ENCODE measurements around the gene CASP2. TPM values are rescaled to one million over a fixed set of nuclear protein-coding genes. Genes with fewer than 3 reads are reported as not detected.
"Not testable (repeated sequence)": the region's sequence is repeated elsewhere in the genome, so short reads cannot be mapped to it uniquely, and the experiment has no call there.

CASP2 gene
- total RNA-seq, 1 donor from 2014 or later: 9.4 TPM

- Histone ChIP-seq H3K4me1 (ENCODE audit: control insufficient read depth in 3 of 3, insufficient read depth in 3 of 3, low read length in 3 of 3) (peaks cover 15 to 45% (median 21%) of the 10 kb centered on the region in 3 donors), H3K27me3 (ENCODE audit: control insufficient read depth in 3 of 3, insufficient read depth in 3 of 3, low read length in 3 of 3) (no peaks in the 10 kb centered on the region), H3K9ac (ENCODE audit: low read depth in 1 of 3, low read length in 3 of 3) (peak overlapping the region; percentile 87 to 92 (median 90)), H3K27ac (ENCODE audit: low read depth, low read length) (peak overlapping the region; percentile 83), H3K36me3 (ENCODE audit: control insufficient read depth in 3 of 3, insufficient read depth in 3 of 3, low read length in 3 of 3) (peaks cover 15 to 23% (median 18%) of the 10 kb centered on the region in 3 donors), H3K4me3 (ENCODE audit: low read length in 3 of 3) (peak overlapping the region; percentile 89 to 92 (median 91)), H3K9me3 (ENCODE audit: control insufficient read depth in 3 of 3, low read length in 3 of 3) (no peaks in the 10 kb centered on the region)
These were observed 685 bp downstream of the CASP2 start for GRCh38 chr7:143288836-143289235.

GRCh38 chr7:143289421-143289820, 1.3 kb downstream of the CASP2 start:
- Histone ChIP-seq H3K4me1 (ENCODE audit: control insufficient read depth in 3 of 3, insufficient read depth in 3 of 3, low read length in 3 of 3) (peaks cover 15 to 39% (median 17%) of the 10 kb centered on the region in 3 donors), H3K36me3 (ENCODE audit: control insufficient read depth in 3 of 3, insufficient read depth in 3 of 3, low read length in 3 of 3) (peaks cover 20 to 28% (median 24%) of the 10 kb centered on the region in 3 donors), H3K27me3 (ENCODE audit: control insufficient read depth in 3 of 3, insufficient read depth in 3 of 3, low read length in 3 of 3) (no peaks in the 10 kb centered on the region), H3K9ac (ENCODE audit: low read depth in 1 of 3, low read length in 3 of 3) (peak overlapping the region in 2 of 3 donors; percentile 87 to 92), H3K4me3 (ENCODE audit: low read length in 3 of 3) (peak overlapping the region; percentile 89 to 92 (median 91)), H3K9me3 (ENCODE audit: control insufficient read depth in 3 of 3, low read length in 3 of 3) (no peaks in the 10 kb centered on the region), H3K27ac (ENCODE audit: low read depth, low read length) (no peak overlapping the region)

GRCh38 chr7:143289888-143290287, 1.7 kb downstream of the CASP2 start:
- H3K9me3 ChIP-seq (ENCODE audit: control insufficient read depth in 3 of 3, low read length in 3 of 3); H3K9ac ChIP-seq (ENCODE audit: low read depth in 1 of 3, low read length in 3 of 3); H3K27me3 ChIP-seq (ENCODE audit: control insufficient read depth in 3 of 3, insufficient read depth in 3 of 3, low read length in 3 of 3); H3K27ac ChIP-seq (ENCODE audit: low read depth, low read length): not testable (repeated sequence)
- Histone ChIP-seq H3K36me3 (ENCODE audit: control insufficient read depth in 3 of 3, insufficient read depth in 3 of 3, low read length in 3 of 3) (peaks cover 22 to 33% (median 29%) of the 10 kb centered on the region in 3 donors), H3K4me1 (ENCODE audit: control insufficient read depth in 3 of 3, insufficient read depth in 3 of 3, low read length in 3 of 3) (peaks cover 15 to 34% (median 17%) of the 10 kb centered on the region in 3 donors), H3K4me3 (ENCODE audit: low read length in 3 of 3) (peak overlapping the region in 1 of 3 donors; percentile 92)

GRCh38 chr7:143290293-143290692, 2.1 kb downstream of the CASP2 start:
- peak overlapping the region in 1 of 3 donors; percentile 5 for H3K9ac ChIP-seq (ENCODE audit: low read depth in 1 of 3, low read length in 3 of 3)
- peak overlapping the region in 1 of 3 donors; percentile 15 for H3K4me3 ChIP-seq (ENCODE audit: low read length in 3 of 3)
- peaks cover 22 to 36% (median 33%) of the 10 kb centered on the region in 3 donors for H3K36me3 ChIP-seq (ENCODE audit: control insufficient read depth in 3 of 3, insufficient read depth in 3 of 3, low read length in 3 of 3)
- H3K9me3 ChIP-seq (ENCODE audit: control insufficient read depth in 3 of 3, low read length in 3 of 3): no peaks in the 10 kb centered on the region
- no peaks in the 10 kb centered on the region for H3K27me3 ChIP-seq (ENCODE audit: control insufficient read depth in 3 of 3, insufficient read depth in 3 of 3, low read length in 3 of 3)
- no peak overlapping the region for H3K27ac ChIP-seq (ENCODE audit: low read depth, low read length)
- H3K4me1 ChIP-seq (ENCODE audit: control insufficient read depth in 3 of 3, insufficient read depth in 3 of 3, low read length in 3 of 3): peaks cover 15 to 30% (median 17%) of the 10 kb centered on the region in 3 donors

GRCh38 chr7:143292876-143293275, 4.7 kb downstream of the CASP2 start:
- Histone ChIP-seq H3K27me3 (ENCODE audit: control insufficient read depth in 3 of 3, insufficient read depth in 3 of 3, low read length in 3 of 3) (no peaks in the 10 kb centered on the region), H3K9ac (ENCODE audit: low read depth in 1 of 3, low read length in 3 of 3) (no peak overlapping the region), H3K4me1 (ENCODE audit: control insufficient read depth in 3 of 3, insufficient read depth in 3 of 3, low read length in 3 of 3) (peaks cover 11 to 40% (median 13%) of the 10 kb centered on the region in 3 donors), H3K27ac (ENCODE audit: low read depth, low read length) (no peak overlapping the region), H3K9me3 (ENCODE audit: control insufficient read depth in 3 of 3, low read length in 3 of 3) (no peaks in the 10 kb centered on the region), H3K36me3 (ENCODE audit: control insufficient read depth in 3 of 3, insufficient read depth in 3 of 3, low read length in 3 of 3) (peaks cover 27 to 45% (median 44%) of the 10 kb centered on the region in 3 donors), H3K4me3 (ENCODE audit: low read length in 3 of 3) (no peak overlapping the region)

GRCh38 chr7:143295870-143296269, 7.7 kb downstream of the CASP2 start:
- no peaks in the 10 kb centered on the region for H3K27me3 ChIP-seq (ENCODE audit: control insufficient read depth in 3 of 3, insufficient read depth in 3 of 3, low read length in 3 of 3)
- no peak overlapping the region for H3K4me3 ChIP-seq (ENCODE audit: low read length in 3 of 3)
- H3K36me3 ChIP-seq (ENCODE audit: control insufficient read depth in 3 of 3, insufficient read depth in 3 of 3, low read length in 3 of 3): peaks cover 45 to 67% (median 65%) of the 10 kb centered on the region in 3 donors
- no peaks in the 10 kb centered on the region for H3K9me3 ChIP-seq (ENCODE audit: control insufficient read depth in 3 of 3, low read length in 3 of 3)
- H3K27ac ChIP-seq (ENCODE audit: low read depth, low read length): no peak overlapping the region
- H3K9ac ChIP-seq (ENCODE audit: low read depth in 1 of 3, low read length in 3 of 3): no peak overlapping the region
- peaks cover 0 to 20% (median 3%) of the 10 kb centered on the region in 3 donors for H3K4me1 ChIP-seq (ENCODE audit: control insufficient read depth in 3 of 3, insufficient read depth in 3 of 3, low read length in 3 of 3)

GRCh38 chr7:143296686-143297085, 8.5 kb downstream of the CASP2 start:
- H3K4me3 ChIP-seq (ENCODE audit: low read length in 3 of 3): no peak overlapping the region
- H3K36me3 ChIP-seq (ENCODE audit: control insufficient read depth in 3 of 3, insufficient read depth in 3 of 3, low read length in 3 of 3): peaks cover 51 to 74% (median 73%) of the 10 kb centered on the region in 3 donors
- H3K27me3 ChIP-seq (ENCODE audit: control insufficient read depth in 3 of 3, insufficient read depth in 3 of 3, low read length in 3 of 3): no peaks in the 10 kb centered on the region
- peak overlapping the region in 1 of 3 donors; percentile 28 for H3K9ac ChIP-seq (ENCODE audit: low read depth in 1 of 3, low read length in 3 of 3)
- peak overlapping the region; percentile 10 for H3K27ac ChIP-seq (ENCODE audit: low read depth, low read length)
- H3K9me3 ChIP-seq (ENCODE audit: control insufficient read depth in 3 of 3, low read length in 3 of 3): no peaks in the 10 kb centered on the region
- peaks cover 0 to 20% (median 3%) of the 10 kb centered on the region in 3 donors for H3K4me1 ChIP-seq (ENCODE audit: control insufficient read depth in 3 of 3, insufficient read depth in 3 of 3, low read length in 3 of 3)

GRCh38 chr7:143299346-143299745, 11.2 kb downstream of the CASP2 start:
- peaks cover 0 to 20% (median 3%) of the 10 kb centered on the region in 3 donors for H3K4me1 ChIP-seq (ENCODE audit: control insufficient read depth in 3 of 3, insufficient read depth in 3 of 3, low read length in 3 of 3)
- no peaks in the 10 kb centered on the region for H3K27me3 ChIP-seq (ENCODE audit: control insufficient read depth in 3 of 3, insufficient read depth in 3 of 3, low read length in 3 of 3)
- H3K36me3 ChIP-seq (ENCODE audit: control insufficient read depth in 3 of 3, insufficient read depth in 3 of 3, low read length in 3 of 3): peaks cover 44 to 74% (median 71%) of the 10 kb centered on the region in 3 donors
- H3K4me3 ChIP-seq (ENCODE audit: low read length in 3 of 3): no peak overlapping the region
- H3K9me3 ChIP-seq (ENCODE audit: control insufficient read depth in 3 of 3, low read length in 3 of 3): no peaks in the 10 kb centered on the region
- H3K9ac ChIP-seq (ENCODE audit: low read depth in 1 of 3, low read length in 3 of 3): no peak overlapping the region
- peak overlapping the region; percentile 9 for H3K27ac ChIP-seq (ENCODE audit: low read depth, low read length)

- Histone ChIP-seq H3K4me1 (ENCODE audit: control insufficient read depth in 3 of 3, insufficient read depth in 3 of 3, low read length in 3 of 3) (peaks cover 0 to 20% (median 3%) of the 10 kb centered on the region in 3 donors), H3K36me3 (ENCODE audit: control insufficient read depth in 3 of 3, insufficient read depth in 3 of 3, low read length in 3 of 3) (peaks cover 46 to 74% (median 71%) of the 10 kb centered on the region in 3 donors), H3K27ac (ENCODE audit: low read depth, low read length) (peak overlapping the region; percentile 9)
These were observed 11.7 kb downstream of the CASP2 start for GRCh38 chr7:143299840-143300239.

GRCh38 chr7:143300959-143301935, 13.1 kb downstream of the CASP2 start:
- no peak overlapping the region for H3K27ac ChIP-seq (ENCODE audit: low read depth, low read length)
- peaks cover 50 to 77% (median 69%) of the 10 kb centered on the region in 3 donors for H3K36me3 ChIP-seq (ENCODE audit: control insufficient read depth in 3 of 3, insufficient read depth in 3 of 3, low read length in 3 of 3)
- peaks cover 0 to 13% (median 2%) of the 10 kb centered on the region in 3 donors for H3K4me1 ChIP-seq (ENCODE audit: control insufficient read depth in 3 of 3, insufficient read depth in 3 of 3, low read length in 3 of 3)
- no peaks in the 10 kb centered on the region for H3K9me3 ChIP-seq (ENCODE audit: control insufficient read depth in 3 of 3, low read length in 3 of 3)
- H3K27me3 ChIP-seq (ENCODE audit: control insufficient read depth in 3 of 3, insufficient read depth in 3 of 3, low read length in 3 of 3): no peaks in the 10 kb centered on the region
- H3K9ac ChIP-seq (ENCODE audit: low read depth in 1 of 3, low read length in 3 of 3): no peak overlapping the region
- no peak overlapping the region for H3K4me3 ChIP-seq (ENCODE audit: low read length in 3 of 3)

More at GRCh38 chr7:143299840-143300239, 11.7 kb downstream of the CASP2 start:
- H3K9me3 ChIP-seq (ENCODE audit: control insufficient read depth in 3 of 3, low read length in 3 of 3): no peaks in the 10 kb centered on the region
- no peak overlapping the region for H3K4me3 ChIP-seq (ENCODE audit: low read length in 3 of 3)
- no peaks in the 10 kb centered on the region for H3K27me3 ChIP-seq (ENCODE audit: control insufficient read depth in 3 of 3, insufficient read depth in 3 of 3, low read length in 3 of 3)
- H3K9ac ChIP-seq (ENCODE audit: low read depth in 1 of 3, low read length in 3 of 3): no peak overlapping the region
